Hepatocyte (in vitro differentiated cells): ENCODE data around the gene CCDC18.

Source experiments
- EZH2 ChIP-seq: fragments of 200-600 bp; sonication (generic); IDR thresholded peaks from 2 replicates; pipeline ENCODE4 v1.6.1; 2016; ENCODE audit warnings: antibody characterized with exemption, mild to moderate bottlenecking, borderline replicate concordance
- TF ChIP-seq, protein P1 (sequence below): fragments of 200-600 bp; sonication (generic); IDR thresholded peaks from 2 replicates; pipeline ENCODE4 v1.5.1; 2016; ENCODE audit warnings: antibody characterized with exemption, mild to moderate bottlenecking; ENCODE audit not compliant: poor library complexity

DNA sequence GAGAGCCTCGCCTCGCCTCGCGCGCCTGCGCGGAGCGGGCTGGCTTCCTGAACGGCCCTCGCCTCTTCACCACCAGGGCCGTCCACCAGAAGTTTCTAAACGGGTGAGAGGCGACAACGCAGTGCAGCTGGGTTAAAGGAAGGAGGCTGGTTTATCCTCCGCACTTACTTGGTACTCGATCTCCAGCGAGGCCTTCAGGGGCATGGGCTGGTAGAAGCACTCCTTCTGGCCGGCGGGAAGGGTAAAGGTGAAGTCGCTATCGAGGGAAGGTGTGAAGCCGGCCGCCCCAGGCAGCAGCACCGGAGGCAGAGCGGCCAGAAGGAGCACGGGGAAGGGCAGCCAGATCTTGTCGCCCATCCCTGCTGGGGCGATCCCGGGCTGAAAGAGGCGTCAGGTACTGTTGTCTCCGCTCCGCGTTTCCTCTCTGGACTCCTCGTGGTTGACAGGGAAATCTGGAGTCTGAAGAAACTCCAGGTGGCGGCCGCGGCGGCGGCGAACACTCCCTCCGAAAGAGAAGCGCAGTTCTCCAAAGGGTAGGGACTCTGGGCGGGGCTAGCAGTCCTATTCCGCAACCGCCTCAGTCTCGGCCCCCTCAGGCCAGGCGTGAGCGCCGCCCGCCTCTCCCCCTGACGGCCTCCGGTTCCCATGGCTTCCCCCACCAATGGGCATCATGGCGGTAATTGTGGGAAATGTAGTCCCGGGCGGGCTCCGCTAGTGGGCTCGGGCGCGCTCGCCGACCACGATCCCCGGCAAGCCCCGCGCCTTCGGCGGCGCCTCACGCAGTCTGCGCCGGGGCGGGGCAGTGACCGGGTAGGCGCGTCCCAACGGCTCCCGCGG, 420 bp upstream of the CCDC18 start, which contains the start of gene TMED5:
- TF ChIP-seq, protein P1, sequence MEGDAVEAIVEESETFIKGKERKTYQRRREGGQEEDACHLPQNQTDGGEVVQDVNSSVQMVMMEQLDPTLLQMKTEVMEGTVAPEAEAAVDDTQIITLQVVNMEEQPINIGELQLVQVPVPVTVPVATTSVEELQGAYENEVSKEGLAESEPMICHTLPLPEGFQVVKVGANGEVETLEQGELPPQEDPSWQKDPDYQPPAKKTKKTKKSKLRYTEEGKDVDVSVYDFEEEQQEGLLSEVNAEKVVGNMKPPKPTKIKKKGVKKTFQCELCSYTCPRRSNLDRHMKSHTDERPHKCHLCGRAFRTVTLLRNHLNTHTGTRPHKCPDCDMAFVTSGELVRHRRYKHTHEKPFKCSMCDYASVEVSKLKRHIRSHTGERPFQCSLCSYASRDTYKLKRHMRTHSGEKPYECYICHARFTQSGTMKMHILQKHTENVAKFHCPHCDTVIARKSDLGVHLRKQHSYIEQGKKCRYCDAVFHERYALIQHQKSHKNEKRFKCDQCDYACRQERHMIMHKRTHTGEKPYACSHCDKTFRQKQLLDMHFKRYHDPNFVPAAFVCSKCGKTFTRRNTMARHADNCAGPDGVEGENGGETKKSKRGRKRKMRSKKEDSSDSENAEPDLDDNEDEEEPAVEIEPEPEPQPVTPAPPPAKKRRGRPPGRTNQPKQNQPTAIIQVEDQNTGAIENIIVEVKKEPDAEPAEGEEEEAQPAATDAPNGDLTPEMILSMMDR = no peak
- TF ChIP-seq EZH2 = no peak
